ENCODE results near the gene PIP4K2A. TPM values are rescaled to one million over a fixed set of nuclear protein-coding genes. Genes with fewer than 3 reads are reported as not detected.
"Not testable (repeated sequence)": the region's sequence is repeated elsewhere in the genome, so short reads cannot be mapped to it uniquely, and the experiment has no call there.

PIP4K2A gene
- polyA plus RNA-seq, 1 experiment: 24.1 TPM

- Histone ChIP-seq H3K9me3 (ENCODE audit: control insufficient read depth, insufficient read depth, low read length) (no peaks in the 10 kb centered on the region), H3K27me3 (ENCODE audit: control insufficient read depth, insufficient read depth, low read length) (no peaks in the 10 kb centered on the region), H3K4me3 (ENCODE audit: low read depth, low read length) (no peak overlapping the region), H3K27ac (ENCODE audit: low read depth, low read length) (no peak overlapping the region)
- ChIA-PET POLR2A (no interaction called here), CTCF (interaction anchor here (1.5 kb wide), 1 partner anchor 471 kb away, joined by 9 read pairs; no protein-coding TSS in a partner anchor)
- no peak for DNase-seq (ENCODE audit: low read depth, low spot score)
- TF ChIP-seq, protein P1, sequence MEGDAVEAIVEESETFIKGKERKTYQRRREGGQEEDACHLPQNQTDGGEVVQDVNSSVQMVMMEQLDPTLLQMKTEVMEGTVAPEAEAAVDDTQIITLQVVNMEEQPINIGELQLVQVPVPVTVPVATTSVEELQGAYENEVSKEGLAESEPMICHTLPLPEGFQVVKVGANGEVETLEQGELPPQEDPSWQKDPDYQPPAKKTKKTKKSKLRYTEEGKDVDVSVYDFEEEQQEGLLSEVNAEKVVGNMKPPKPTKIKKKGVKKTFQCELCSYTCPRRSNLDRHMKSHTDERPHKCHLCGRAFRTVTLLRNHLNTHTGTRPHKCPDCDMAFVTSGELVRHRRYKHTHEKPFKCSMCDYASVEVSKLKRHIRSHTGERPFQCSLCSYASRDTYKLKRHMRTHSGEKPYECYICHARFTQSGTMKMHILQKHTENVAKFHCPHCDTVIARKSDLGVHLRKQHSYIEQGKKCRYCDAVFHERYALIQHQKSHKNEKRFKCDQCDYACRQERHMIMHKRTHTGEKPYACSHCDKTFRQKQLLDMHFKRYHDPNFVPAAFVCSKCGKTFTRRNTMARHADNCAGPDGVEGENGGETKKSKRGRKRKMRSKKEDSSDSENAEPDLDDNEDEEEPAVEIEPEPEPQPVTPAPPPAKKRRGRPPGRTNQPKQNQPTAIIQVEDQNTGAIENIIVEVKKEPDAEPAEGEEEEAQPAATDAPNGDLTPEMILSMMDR (IDR thresholded peaks at IDR 0.05; ENCODE audit: low read depth, low read length): no peak
These were observed 196.1 kb downstream of the PIP4K2A start for GRCh38 chr10:22518167-22518724.

- TF ChIP-seq, protein P1 (IDR thresholded peaks at IDR 0.05; ENCODE audit: low read depth, low read length): no peak
- no peak overlapping the region for H3K27ac ChIP-seq (ENCODE audit: low read depth, low read length)
- H3K27me3 ChIP-seq (ENCODE audit: control insufficient read depth, insufficient read depth, low read length): no peaks in the 10 kb centered on the region
- no peak for DNase-seq (ENCODE audit: low read depth, low spot score)
- ChIA-PET CTCF (no interaction called here), POLR2A (no interaction called here)
- no peak overlapping the region for H3K4me3 ChIP-seq (ENCODE audit: low read depth, low read length)
- no peaks in the 10 kb centered on the region for H3K9me3 ChIP-seq (ENCODE audit: control insufficient read depth, insufficient read depth, low read length)
These were observed 199.4 kb downstream of the PIP4K2A start for GRCh38 chr10:22515009-22515408.

DNA sequence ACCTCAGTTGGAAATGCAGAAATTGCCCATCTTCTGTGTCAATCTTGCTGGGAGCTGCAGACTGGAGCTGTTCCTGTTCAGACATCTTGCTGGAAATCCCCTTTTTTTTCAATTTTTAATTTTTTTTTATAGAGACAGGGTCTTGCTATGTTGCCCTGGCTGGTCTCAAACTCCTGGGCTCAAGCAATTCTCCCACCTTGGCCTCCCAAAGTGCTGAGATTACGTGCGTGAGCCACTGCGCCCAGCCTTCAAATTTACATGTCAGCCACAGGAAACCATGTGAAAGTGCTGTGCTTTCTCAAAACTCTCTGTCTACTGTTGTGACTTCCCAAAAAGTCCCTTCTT lies 200.0 kb downstream of the PIP4K2A start:
- DNase-seq (ENCODE audit: low read depth, low spot score); H3K4me3 ChIP-seq (ENCODE audit: low read depth, low read length); H3K27me3 ChIP-seq (ENCODE audit: control insufficient read depth, insufficient read depth, low read length); POLR2A ChIA-PET; H3K27ac ChIP-seq (ENCODE audit: low read depth, low read length); CTCF ChIA-PET; H3K9me3 ChIP-seq (ENCODE audit: control insufficient read depth, insufficient read depth, low read length): not testable (repeated sequence)

- H3K4me3 ChIP-seq (ENCODE audit: low read depth, low read length); H3K27me3 ChIP-seq (ENCODE audit: control insufficient read depth, insufficient read depth, low read length); H3K9me3 ChIP-seq (ENCODE audit: control insufficient read depth, insufficient read depth, low read length); CTCF ChIA-PET; DNase-seq (ENCODE audit: low read depth, low spot score); H3K27ac ChIP-seq (ENCODE audit: low read depth, low read length): not testable (repeated sequence)
- POLR2A ChIA-PET: interaction anchor here (0.8 kb wide), 1 partner anchor 77 kb away, joined by 3 read pairs; no protein-coding TSS in a partner anchor
These were observed 200.6 kb downstream of the PIP4K2A start for GRCh38 chr10:22513483-22514413.

DNA sequence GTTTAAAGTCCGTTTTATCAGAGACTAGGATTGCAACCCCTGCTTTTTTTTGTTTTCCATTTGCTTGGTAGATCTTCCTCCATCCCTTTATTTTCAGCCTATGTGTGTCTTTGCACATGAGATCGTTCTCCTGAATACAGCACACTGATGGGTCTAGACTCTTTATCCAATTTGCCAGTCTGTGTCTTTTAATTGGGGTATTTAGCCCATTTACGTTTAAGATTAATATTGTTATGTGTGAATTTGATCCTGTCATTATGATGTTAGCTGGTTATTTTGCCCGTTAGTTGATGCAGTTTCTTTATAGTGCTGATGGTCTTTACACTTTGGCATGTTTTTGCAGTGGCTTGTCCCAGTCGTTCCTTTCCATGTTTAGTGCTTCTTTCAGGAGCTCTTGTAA lies 202.4 kb downstream of the PIP4K2A start:
- H3K27ac ChIP-seq (ENCODE audit: low read depth, low read length); H3K27me3 ChIP-seq (ENCODE audit: control insufficient read depth, insufficient read depth, low read length); CTCF ChIA-PET; DNase-seq (ENCODE audit: low read depth, low spot score); POLR2A ChIA-PET; H3K4me3 ChIP-seq (ENCODE audit: low read depth, low read length); H3K9me3 ChIP-seq (ENCODE audit: control insufficient read depth, insufficient read depth, low read length): not testable (repeated sequence)

GRCh38 chr10:22508214-22508613 lies 206.2 kb downstream of the PIP4K2A start:
- H3K9me3 ChIP-seq (ENCODE audit: control insufficient read depth, insufficient read depth, low read length); POLR2A ChIA-PET; H3K4me3 ChIP-seq (ENCODE audit: low read depth, low read length); CTCF ChIA-PET; DNase-seq (ENCODE audit: low read depth, low spot score); H3K27me3 ChIP-seq (ENCODE audit: control insufficient read depth, insufficient read depth, low read length); H3K27ac ChIP-seq (ENCODE audit: low read depth, low read length): not testable (repeated sequence)
